Esophagus squamous epithelium (tissue), 5 donors: ENCODE data around the gene APOBEC3G. TPM values are rescaled to one million over a fixed set of nuclear protein-coding genes. Genes with fewer than 3 reads are reported as not detected.

Source experiments
- DNase-seq: peaks from one replicate; lab custom pipeline; 2025; lab: John Stamatoyannopoulos, UW
- H3K27ac ChIP-seq, 4 donors: fragments of 200-600 bp; sonication (generic); one replicate each; pipeline ENCODE4 v1.5.1; 2016 to 2019; ENCODE audit warnings: mild to moderate bottlenecking in 1 of 4
- H3K27me3 ChIP-seq, 4 donors: fragments of 200-600 bp; sonication (generic); 1 replicate in 3 of 4; 2 replicates in 1 of 4; pipeline versions ENCODE4 v1.5.1 to v1.6.0; 2017 to 2021; ENCODE audit warnings: antibody characterized with exemption in 1 of 4
- H3K36me3 ChIP-seq, 3 donors: fragments of 200-600 bp; sonication (generic); one replicate each; pipeline ENCODE4 v1.5.1; 2016 to 2019
- H3K4me1 ChIP-seq, 3 donors: fragments of 200-600 bp; sonication (generic); one replicate each; pipeline ENCODE4 v1.5.1; 2017 to 2019
- H3K4me3 ChIP-seq, 4 donors: fragments of 200-600 bp; sonication (generic); 1 replicate in 3 of 4; 2 replicates in 1 of 4; pipeline ENCODE4 v1.5.1; 2016 to 2019; ENCODE audit warnings: mild to moderate bottlenecking in 2 of 4, moderate library complexity in 1 of 4
- H3K9me3 ChIP-seq, 3 donors: fragments of 200-600 bp; sonication (generic); one replicate each; pipeline ENCODE4 v1.5.1; 2016 to 2019
- CTCF ChIP-seq, 6 experiments: fragments of 450-650 bp in 4 of 6; fragments of 200-600 bp in 2 of 6; sonication (generic) in 2 of 6; IDR thresholded peaks; one replicate each; pipeline ENCODE4 v1.5.1; 2016 to 2019; ENCODE audit warnings: antibody characterized with exemption in 6 of 6, mild to moderate bottlenecking in 4 of 6, moderate library complexity in 4 of 6
- POLR2A ChIP-seq, 4 donors: fragments of 450-650 bp; IDR thresholded peaks; one replicate each; pipeline ENCODE4 v1.6.1; 2017; ENCODE audit warnings: antibody characterized with exemption in 4 of 4, mild to moderate bottlenecking in 4 of 4, moderate library complexity in 3 of 4
- WGBS, 2 donors: methylation state at CpG; one replicate each; pipeline ENCODE4 v1.1.5; 2018; 5-methylcytosine and 5-hydroxymethylcytosine counted together
- intact Hi-C: fragments of 100-400 bp; cut with DNase I; formaldehyde crosslinking; loops from one replicate; pipeline ENCODE4 v1.15.0; 2022
- total RNA-seq, 4 donors: library from RNA; depleted of rRNA; stranded (reverse); fragments of >200 nt; gene quantifications; one replicate each; pipeline ENCODE4 v1.1.0, GENCODE V29; 2016
- donor health status: DM: yes; HTN: yes; CAD: no.

The APOBEC3G gene
- total RNA-seq, 4 donors from 2014 or later: 0.91 to 12.1 (median 6.5) TPM

DNA sequence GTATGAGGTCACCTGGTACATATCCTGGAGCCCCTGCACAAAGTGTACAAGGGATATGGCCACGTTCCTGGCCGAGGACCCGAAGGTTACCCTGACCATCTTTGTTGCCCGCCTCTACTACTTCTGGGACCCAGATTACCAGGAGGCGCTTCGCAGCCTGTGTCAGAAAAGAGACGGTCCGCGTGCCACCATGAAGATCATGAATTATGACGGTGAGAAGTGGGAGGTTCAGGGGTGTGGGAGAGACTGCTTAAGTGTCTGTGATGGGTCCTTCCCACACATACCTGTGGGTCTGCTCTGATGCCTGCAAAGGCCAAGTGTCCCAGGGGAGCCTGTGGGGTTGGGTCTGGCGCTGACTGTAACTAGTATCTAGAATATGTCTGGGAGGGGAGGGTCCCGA is 3.9 kb downstream of the APOBEC3G start:
- Histone ChIP-seq H3K4me1 (peaks cover 8 to 22% (median 10%) of the 10 kb centered on the region in 3 donors), H3K27ac (no peak overlapping the region), H3K27me3 (no peaks in the 10 kb centered on the region), H3K36me3 (peaks cover 0 to 23% (median 0%) of the 10 kb centered on the region in 3 donors), H3K9me3 (no peaks in the 10 kb centered on the region), H3K4me3 (no peak overlapping the region)
- WGBS, 2 donors: 84 to 96% methylated on average over 9 of the region's 12 CpGs
- intact Hi-C loops: no loop called here
- TF ChIP-seq CTCF (IDR thresholded peaks at IDR 0.05) (no peak), POLR2A (IDR thresholded peaks at IDR 0.05) (no peak)
- DNase-seq: no peak

DNA sequence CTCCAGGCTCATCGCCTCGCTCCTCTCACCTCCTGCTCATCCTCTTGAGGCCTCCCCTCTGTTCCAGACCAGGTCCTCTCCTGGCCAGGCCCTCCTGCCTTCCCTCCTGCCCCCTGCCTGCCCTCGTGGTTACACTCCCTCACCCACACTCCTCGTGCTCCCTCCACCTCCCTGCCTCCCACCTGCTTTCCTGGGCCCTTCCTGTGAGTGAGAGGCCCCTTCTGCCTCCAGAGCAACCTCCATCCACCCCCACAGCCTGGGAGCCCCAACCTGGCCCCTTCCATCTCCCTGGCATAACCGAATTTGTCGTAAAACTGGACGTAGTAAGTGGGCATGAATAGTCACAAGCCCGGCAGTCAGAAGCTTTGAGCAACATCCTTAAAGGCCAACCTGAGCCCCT is 4.5 kb downstream of the APOBEC3G start:
- no peaks in the 10 kb centered on the region for H3K27me3 ChIP-seq
- H3K27ac ChIP-seq: no peak overlapping the region
- no peak for TF ChIP-seq POLR2A (IDR thresholded peaks at IDR 0.05)
- TF ChIP-seq CTCF (IDR thresholded peaks at IDR 0.05): no peak
- H3K9me3 ChIP-seq: no peaks in the 10 kb centered on the region
- 77 to 82% methylated on average over 5 to 6 of the region's 8 CpGs for WGBS, 2 donors
- intact Hi-C loops: no loop called here
- H3K4me1 ChIP-seq: peaks cover 8 to 22% (median 10%) of the 10 kb centered on the region in 3 donors
- no peak for DNase-seq
- no peak overlapping the region for H3K4me3 ChIP-seq
- H3K36me3 ChIP-seq: peaks cover 0 to 23% (median 0%) of the 10 kb centered on the region in 3 donors

DNA sequence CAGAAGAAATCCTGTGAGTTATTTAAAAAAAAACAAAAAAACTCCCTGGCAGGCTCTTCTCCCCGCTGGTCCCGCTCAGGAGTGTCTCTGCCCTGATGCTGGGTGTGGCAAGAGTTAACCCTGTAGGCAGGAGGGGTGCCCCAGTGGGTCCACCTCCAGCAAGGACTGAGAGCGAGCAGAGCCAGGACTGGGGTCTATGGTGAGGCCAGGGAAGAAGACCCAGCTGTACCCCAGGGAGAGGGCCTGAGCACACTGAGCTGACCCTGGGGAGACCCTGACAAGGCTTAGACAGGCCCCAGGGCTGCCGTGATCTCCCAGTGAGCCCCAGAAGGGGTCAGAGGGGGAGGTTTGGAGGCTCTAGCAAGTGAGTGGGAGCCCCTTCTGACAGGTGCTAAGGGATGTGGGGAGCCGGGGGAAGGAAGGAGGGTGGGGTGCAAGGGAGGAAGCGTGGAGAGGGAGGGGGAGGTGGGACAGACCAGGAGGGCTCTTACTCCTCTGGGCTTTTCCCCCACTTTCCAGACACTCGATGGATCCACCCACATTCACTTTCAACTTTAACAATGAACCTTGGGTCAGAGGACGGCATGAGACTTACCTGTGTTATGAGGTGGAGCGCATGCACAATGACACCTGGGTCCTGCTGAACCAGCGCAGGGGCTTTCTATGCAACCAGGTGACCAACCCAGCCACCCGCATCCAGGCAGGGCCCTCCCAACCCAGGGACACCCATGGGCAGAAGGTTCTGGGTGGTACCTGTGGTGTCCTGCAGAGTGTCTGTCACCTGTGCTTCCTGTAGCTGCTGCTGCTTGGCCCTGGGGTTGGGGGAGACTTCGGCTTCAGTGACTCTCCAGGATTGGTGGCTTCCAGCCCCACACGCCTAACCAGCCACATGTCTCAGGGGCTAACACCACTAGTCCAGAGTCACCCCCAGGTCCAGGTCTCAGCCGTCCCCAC is 6.4 kb downstream of the APOBEC3G start:
- H3K4me3 ChIP-seq: no peak overlapping the region
- H3K9me3 ChIP-seq: no peaks in the 10 kb centered on the region
- intact Hi-C loops: no loop called here
- no peak overlapping the region for H3K27ac ChIP-seq
- WGBS, 2 donors: 68 to 81% methylated on average over 8 to 11 of the region's 14 CpGs
- DNase-seq: no peak
- H3K4me1 ChIP-seq: peaks cover 0 to 19% (median 0%) of the 10 kb centered on the region in 3 donors
- no peaks in the 10 kb centered on the region for H3K27me3 ChIP-seq
- TF ChIP-seq CTCF (IDR thresholded peaks at IDR 0.05) (no peak), POLR2A (IDR thresholded peaks at IDR 0.05) (no peak)
- peaks cover 0 to 23% (median 0%) of the 10 kb centered on the region in 3 donors for H3K36me3 ChIP-seq

- intact Hi-C loops: no loop called here
- DNase-seq: no peak
- H3K4me1 ChIP-seq: peaks cover 0 to 22% (median 0%) of the 10 kb centered on the region in 3 donors
- no peaks in the 10 kb centered on the region for H3K9me3 ChIP-seq
- H3K27me3 ChIP-seq: no peaks in the 10 kb centered on the region
- TF ChIP-seq CTCF (IDR thresholded peaks at IDR 0.05) (no peak), POLR2A (IDR thresholded peaks at IDR 0.05) (no peak)
- no peak overlapping the region for H3K4me3 ChIP-seq
- H3K36me3 ChIP-seq: peaks cover 0 to 23% (median 0%) of the 10 kb centered on the region in 3 donors
- H3K27ac ChIP-seq: no peak overlapping the region
- 77 to 100% methylated on average over 3 to 4 of the region's 8 CpGs for WGBS, 2 donors
Measured at GRCh38 chr22:39084666-39085065, 7.6 kb downstream of the APOBEC3G start.

DNA sequence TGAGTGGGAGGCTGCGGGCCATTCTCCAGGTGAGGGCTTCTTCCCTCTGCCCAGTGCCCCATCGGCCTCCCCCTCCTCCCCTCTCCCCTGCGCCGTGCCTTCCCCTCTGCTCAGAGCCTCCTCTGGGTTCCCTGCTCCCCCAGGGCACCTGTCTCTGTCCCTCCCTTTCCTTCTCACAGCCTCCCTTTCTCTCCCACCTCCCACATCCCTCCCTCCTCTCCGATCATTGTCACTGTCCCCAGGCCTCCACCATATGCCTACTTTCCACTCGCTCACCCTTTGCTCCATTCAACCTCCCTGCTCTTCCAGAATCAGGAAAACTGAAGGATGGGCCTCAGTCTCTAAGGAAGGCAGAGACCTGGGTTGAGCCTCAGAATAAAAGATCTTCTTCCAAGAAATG is 10.0 kb downstream of the APOBEC3G start:
- TF ChIP-seq CTCF (IDR thresholded peaks at IDR 0.05): no peak
- TF ChIP-seq POLR2A (IDR thresholded peaks at IDR 0.05): no peak
- intact Hi-C loops: no loop called here
- no peak overlapping the region for H3K4me3 ChIP-seq
- H3K27me3 ChIP-seq: peaks cover 0 to 11% (median 0%) of the 10 kb centered on the region in 4 donors
- no peaks in the 10 kb centered on the region for H3K9me3 ChIP-seq
- no peak for DNase-seq
- peaks cover 0 to 2% (median 0%) of the 10 kb centered on the region in 3 donors for H3K36me3 ChIP-seq
- no peak overlapping the region for H3K27ac ChIP-seq
- H3K4me1 ChIP-seq: peaks cover 0 to 25% (median 0%) of the 10 kb centered on the region in 3 donors
- 93 to 94% methylated on average over 5 to 6 of the region's 6 CpGs for WGBS, 2 donors
